Measurements from ENCODE around the gene PTPN7. TPM values are rescaled to one million over a fixed set of nuclear protein-coding genes. Genes with fewer than 3 reads are reported as not detected.

PTPN7 gene
- total RNA-seq, 1 donor from 2014 or later: not detected

- Mint-ChIP-seq H3K9me3 (ENCODE audit: unreplicated experiment) (no peaks in the 10 kb centered on the region), H3K4me1 (ENCODE audit: unreplicated experiment) (peaks cover 7% of the 10 kb centered on the region), H3K27me3 (ENCODE audit: unreplicated experiment) (peaks cover 3% of the 10 kb centered on the region), H3K36me3 (ENCODE audit: unreplicated experiment) (no peaks in the 10 kb centered on the region), H3K4me3 (ENCODE audit: unreplicated experiment) (no peak overlapping the region), H3K27ac (ENCODE audit: unreplicated experiment) (no peak overlapping the region)
- no peak for DNase-seq (ENCODE audit: extremely low spot score, unreplicated experiment)
- TF ChIP-seq CTCF (IDR thresholded peaks at IDR 0.05): no peak
Observed at GRCh38 chr1:202150602-202151001, 9.8 kb downstream of the PTPN7 start.

GRCh38 chr1:202150187-202150586 lies 10.2 kb downstream of the PTPN7 start:
- H3K36me3 Mint-ChIP-seq (ENCODE audit: unreplicated experiment): no peaks in the 10 kb centered on the region
- no peak overlapping the region for H3K27ac Mint-ChIP-seq (ENCODE audit: unreplicated experiment)
- no peak for TF ChIP-seq CTCF (IDR thresholded peaks at IDR 0.05)
- DNase-seq (ENCODE audit: extremely low spot score, unreplicated experiment): no peak
- H3K9me3 Mint-ChIP-seq (ENCODE audit: unreplicated experiment): no peaks in the 10 kb centered on the region
- peaks cover 11% of the 10 kb centered on the region for H3K4me1 Mint-ChIP-seq (ENCODE audit: unreplicated experiment)
- H3K27me3 Mint-ChIP-seq (ENCODE audit: unreplicated experiment): peaks cover 3% of the 10 kb centered on the region
- H3K4me3 Mint-ChIP-seq (ENCODE audit: unreplicated experiment): no peak overlapping the region

DNA sequence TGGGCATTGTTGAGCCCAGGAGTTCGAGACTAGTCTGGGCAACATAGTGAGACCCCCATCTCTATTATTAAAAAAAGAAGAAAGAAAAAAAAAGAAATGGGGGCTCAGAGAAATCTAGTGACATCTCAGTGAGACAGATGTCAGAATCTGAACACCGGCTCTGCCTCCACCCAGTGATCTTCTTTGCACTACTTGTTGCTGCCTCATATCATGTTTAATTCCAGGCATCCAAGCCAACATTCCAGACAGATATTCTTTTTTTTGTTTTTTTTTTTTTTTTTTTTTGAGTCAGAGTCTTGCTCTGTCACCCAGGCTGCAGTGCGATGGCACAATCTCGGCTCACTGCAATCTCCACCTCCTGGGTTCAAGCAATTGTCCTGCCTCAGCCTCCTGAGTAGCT lies 10.8 kb downstream of the PTPN7 start:
- DNase-seq (ENCODE audit: extremely low spot score, unreplicated experiment): no peak
- peaks cover 9% of the 10 kb centered on the region for H3K4me1 Mint-ChIP-seq (ENCODE audit: unreplicated experiment)
- no peaks in the 10 kb centered on the region for H3K36me3 Mint-ChIP-seq (ENCODE audit: unreplicated experiment)
- TF ChIP-seq CTCF (IDR thresholded peaks at IDR 0.05): no peak
- no peak overlapping the region for H3K27ac Mint-ChIP-seq (ENCODE audit: unreplicated experiment)
- no peak overlapping the region for H3K4me3 Mint-ChIP-seq (ENCODE audit: unreplicated experiment)
- no peaks in the 10 kb centered on the region for H3K9me3 Mint-ChIP-seq (ENCODE audit: unreplicated experiment)
- H3K27me3 Mint-ChIP-seq (ENCODE audit: unreplicated experiment): peaks cover under 1% of the 10 kb centered on the region

- H3K4me3 Mint-ChIP-seq (ENCODE audit: unreplicated experiment): no peak overlapping the region
- H3K27me3 Mint-ChIP-seq (ENCODE audit: unreplicated experiment): no peaks in the 10 kb centered on the region
- no peak for DNase-seq (ENCODE audit: extremely low spot score, unreplicated experiment)
- H3K9me3 Mint-ChIP-seq (ENCODE audit: unreplicated experiment): no peaks in the 10 kb centered on the region
- H3K27ac Mint-ChIP-seq (ENCODE audit: unreplicated experiment): no peak overlapping the region
- peaks cover 12% of the 10 kb centered on the region for H3K4me1 Mint-ChIP-seq (ENCODE audit: unreplicated experiment)
- TF ChIP-seq CTCF (IDR thresholded peaks at IDR 0.05): no peak
- H3K36me3 Mint-ChIP-seq (ENCODE audit: unreplicated experiment): no peaks in the 10 kb centered on the region
Observed at GRCh38 chr1:202148391-202148790, 12.0 kb downstream of the PTPN7 start.

DNA sequence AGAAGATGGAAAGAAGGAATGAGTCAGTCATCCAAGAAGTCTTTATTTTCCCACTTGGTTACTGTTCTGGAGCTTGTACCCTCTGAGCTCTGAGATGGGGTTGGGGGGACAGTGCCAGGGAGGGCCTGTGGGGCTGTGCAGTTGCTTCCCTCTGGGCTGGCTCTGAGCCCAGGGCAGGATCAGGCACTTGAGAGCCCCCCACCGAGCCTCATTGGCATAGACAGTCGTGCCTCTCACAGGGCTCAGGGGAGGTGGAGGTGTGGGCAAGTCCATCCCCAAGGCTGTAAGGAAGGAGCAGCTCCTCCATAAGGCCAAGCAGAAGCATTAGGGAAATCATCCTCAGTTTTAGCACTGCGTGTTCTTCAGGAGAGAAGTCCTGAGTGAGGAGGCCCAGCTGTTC lies 13.4 kb downstream of the PTPN7 start:
- DNase-seq (ENCODE audit: extremely low spot score, unreplicated experiment): no peak
- H3K9me3 Mint-ChIP-seq (ENCODE audit: unreplicated experiment): no peaks in the 10 kb centered on the region
- H3K27me3 Mint-ChIP-seq (ENCODE audit: unreplicated experiment): no peaks in the 10 kb centered on the region
- peaks cover 24% of the 10 kb centered on the region for H3K4me1 Mint-ChIP-seq (ENCODE audit: unreplicated experiment)
- no peak overlapping the region for H3K27ac Mint-ChIP-seq (ENCODE audit: unreplicated experiment)
- no peak for TF ChIP-seq CTCF (IDR thresholded peaks at IDR 0.05)
- no peaks in the 10 kb centered on the region for H3K36me3 Mint-ChIP-seq (ENCODE audit: unreplicated experiment)
- H3K4me3 Mint-ChIP-seq (ENCODE audit: unreplicated experiment): no peak overlapping the region
